ENCODE measurements around the gene ERP27. TPM values are rescaled to one million over a fixed set of nuclear protein-coding genes. Genes with fewer than 3 reads are reported as not detected.

ERP27 gene
- total RNA-seq, 1 experiment from 2014 or later, result not detected

- Mint-ChIP-seq H3K36me3 (no peaks in the 10 kb centered on the region), H3K27ac (no peak overlapping the region), H3K27me3 (ENCODE audit: low read depth) (no peaks in the 10 kb centered on the region), H3K4me1 (0 out of 2 replicates have a peak, but pooled peaks cover under 1% of the 10 kb centered on the region), H3K4me3 (no peak overlapping the region), H3K9me3 (no peaks in the 10 kb centered on the region)
- POLR2A ChIA-PET, result no interaction called here
- ATAC-seq (no peak), DNase-seq (ENCODE audit: low spot score) (no peak)
- CTCF ChIA-PET, result no interaction called here
- no peak for TF ChIP-seq HMGXB4 (CRISPR knock-in tag; IDR thresholded peaks at IDR 0.05)
- TF ChIP-seq NFYB (CRISPR knock-in tag; conservative IDR thresholded peaks at IDR 0.05; ENCODE audit: low read depth), result no peak
- TF ChIP-seq, protein P1, sequence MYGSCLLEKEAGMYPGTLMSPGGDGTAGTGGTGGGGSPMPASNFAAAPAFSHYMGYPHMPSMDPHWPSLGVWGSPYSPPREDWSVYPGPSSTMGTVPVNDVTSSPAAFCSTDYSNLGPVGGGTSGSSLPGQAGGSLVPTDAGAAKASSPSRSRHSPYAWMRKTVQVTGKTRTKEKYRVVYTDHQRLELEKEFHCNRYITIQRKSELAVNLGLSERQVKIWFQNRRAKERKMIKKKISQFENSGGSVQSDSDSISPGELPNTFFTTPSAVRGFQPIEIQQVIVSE (CRISPR knock-in tag; IDR thresholded peaks at IDR 0.05; ENCODE audit: borderline replicate concordance), result no peak
- no peak for TF ChIP-seq FOXP1 (CRISPR knock-in tag; IDR thresholded peaks at IDR 0.05; ENCODE audit: borderline replicate concordance)
Observed at GRCh38 chr12:14979468-14979867, 41.1 kb upstream of the ERP27 start.

GRCh38 chr12:14976658-14977057 lies 38.3 kb upstream of the ERP27 start:
- TF ChIP-seq, protein P1 (CRISPR knock-in tag; IDR thresholded peaks at IDR 0.05; ENCODE audit: borderline replicate concordance), result no peak
- TF ChIP-seq ZNF219 (CRISPR knock-in tag; IDR thresholded peaks at IDR 0.05; ENCODE audit: borderline replicate concordance), result no peak
- no peak for TF ChIP-seq ZNF671 (CRISPR knock-in tag; IDR thresholded peaks at IDR 0.05)
- TF ChIP-seq, protein P2, sequence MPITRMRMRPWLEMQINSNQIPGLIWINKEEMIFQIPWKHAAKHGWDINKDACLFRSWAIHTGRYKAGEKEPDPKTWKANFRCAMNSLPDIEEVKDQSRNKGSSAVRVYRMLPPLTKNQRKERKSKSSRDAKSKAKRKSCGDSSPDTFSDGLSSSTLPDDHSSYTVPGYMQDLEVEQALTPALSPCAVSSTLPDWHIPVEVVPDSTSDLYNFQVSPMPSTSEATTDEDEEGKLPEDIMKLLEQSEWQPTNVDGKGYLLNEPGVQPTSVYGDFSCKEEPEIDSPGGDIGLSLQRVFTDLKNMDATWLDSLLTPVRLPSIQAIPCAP (CRISPR knock-in tag; IDR thresholded peaks at IDR 0.05), result no peak
- TF ChIP-seq ATF6 (CRISPR knock-in tag; IDR thresholded peaks at IDR 0.05), result no peak
- TF ChIP-seq, protein P3, sequence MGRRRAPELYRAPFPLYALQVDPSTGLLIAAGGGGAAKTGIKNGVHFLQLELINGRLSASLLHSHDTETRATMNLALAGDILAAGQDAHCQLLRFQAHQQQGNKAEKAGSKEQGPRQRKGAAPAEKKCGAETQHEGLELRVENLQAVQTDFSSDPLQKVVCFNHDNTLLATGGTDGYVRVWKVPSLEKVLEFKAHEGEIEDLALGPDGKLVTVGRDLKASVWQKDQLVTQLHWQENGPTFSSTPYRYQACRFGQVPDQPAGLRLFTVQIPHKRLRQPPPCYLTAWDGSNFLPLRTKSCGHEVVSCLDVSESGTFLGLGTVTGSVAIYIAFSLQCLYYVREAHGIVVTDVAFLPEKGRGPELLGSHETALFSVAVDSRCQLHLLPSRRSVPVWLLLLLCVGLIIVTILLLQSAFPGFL (CRISPR knock-in tag; IDR thresholded peaks at IDR 0.05; ENCODE audit: borderline replicate concordance), result no peak
- TF ChIP-seq ZNF232 (CRISPR knock-in tag; IDR thresholded peaks at IDR 0.05), result no peak
- TF ChIP-seq PRDM15 (CRISPR knock-in tag; IDR thresholded peaks at IDR 0.05), result no peak
- TF ChIP-seq RELA (CRISPR knock-in tag; IDR thresholded peaks at IDR 0.05; ENCODE audit: borderline replicate concordance), result no peak
- no peak for TF ChIP-seq IRF2 (CRISPR knock-in tag; IDR thresholded peaks at IDR 0.05; ENCODE audit: borderline replicate concordance, low read depth)
- no peak for TF ChIP-seq NR3C1 (CRISPR knock-in tag; conservative IDR thresholded peaks at IDR 0.05; ENCODE audit: low read depth)
- no peak for TF ChIP-seq GRHL2 (CRISPR knock-in tag; IDR thresholded peaks at IDR 0.05; ENCODE audit: insufficient replicate concordance, severe bottlenecking)
- no peak for TF ChIP-seq CTCF (IDR thresholded peaks at IDR 0.05)
- TF ChIP-seq MLX (CRISPR knock-in tag; IDR thresholded peaks at IDR 0.05), result no peak
- TF ChIP-seq E2F1 (CRISPR knock-in tag; IDR thresholded peaks at IDR 0.05), result no peak
- Mint-ChIP-seq H3K27me3 (ENCODE audit: low read depth) (no peaks in the 10 kb centered on the region), H3K4me1 (no peaks in the 10 kb centered on the region), H3K27ac (no peak overlapping the region), H3K9me3 (no peaks in the 10 kb centered on the region), H3K4me3 (no peak overlapping the region), H3K36me3 (no peaks in the 10 kb centered on the region)
- no peak for ATAC-seq
- DNase-seq (ENCODE audit: low spot score), result no peak
- CTCF ChIA-PET, result no interaction called here
- POLR2A ChIA-PET, result no interaction called here

Data from WTC11 (cell line).